Urinary bladder (tissue), 4 donors: ENCODE measurements around the gene GLI3. TPM values are rescaled to one million over a fixed set of nuclear protein-coding genes. Genes with fewer than 3 reads are reported as not detected.

Experiments
- DNase-seq: peaks from one replicate; pipeline ENCODE4 v3.0.0-alpha.2; 2015; ENCODE audit errors: extremely low spot score
- H3K27ac ChIP-seq: one replicate; pipeline ENCODE4 v1.5.1; 2013; ENCODE audit warnings: low read depth, mild to moderate bottlenecking, moderate library complexity
- H3K36me3 ChIP-seq: one replicate; pipeline ENCODE4 v1.6.1; 2013; ENCODE audit warnings: mild to moderate bottlenecking, moderate library complexity; ENCODE audit not compliant: insufficient read depth
- H3K4me1 ChIP-seq: one replicate; pipeline ENCODE4 v1.6.1; 2013; ENCODE audit warnings: mild to moderate bottlenecking, moderate library complexity; ENCODE audit not compliant: insufficient read depth
- H3K4me3 ChIP-seq: one replicate; pipeline ENCODE4 v1.5.1; 2013; ENCODE audit warnings: low read depth, low read length
- WGBS: extraction: QIAGEN DNeasy Blood & Tissue Kit; methylation state at CpG from one replicate; pipeline ENCODE4 v1.1.7; 2013; 5-methylcytosine and 5-hydroxymethylcytosine counted together
- polyA plus RNA-seq: library from polyadenylated mRNA; stranded (reverse); fragments of 200-250 nt; gene quantifications from one replicate; pipeline ENCODE4 v1.2.3, GENCODE V29; 2013
- total RNA-seq: library from RNA; depleted of rRNA; stranded (reverse); fragments of >200 nt; gene quantifications from one replicate; pipeline ENCODE4 v1.2.3, GENCODE V29; 2014
- donor health status: healthy with polysubstance abuse.
- donor health status: healthy.

The GLI3 gene
- total RNA-seq: 23.2 TPM
- polyA plus RNA-seq: 8.1 TPM

DNA sequence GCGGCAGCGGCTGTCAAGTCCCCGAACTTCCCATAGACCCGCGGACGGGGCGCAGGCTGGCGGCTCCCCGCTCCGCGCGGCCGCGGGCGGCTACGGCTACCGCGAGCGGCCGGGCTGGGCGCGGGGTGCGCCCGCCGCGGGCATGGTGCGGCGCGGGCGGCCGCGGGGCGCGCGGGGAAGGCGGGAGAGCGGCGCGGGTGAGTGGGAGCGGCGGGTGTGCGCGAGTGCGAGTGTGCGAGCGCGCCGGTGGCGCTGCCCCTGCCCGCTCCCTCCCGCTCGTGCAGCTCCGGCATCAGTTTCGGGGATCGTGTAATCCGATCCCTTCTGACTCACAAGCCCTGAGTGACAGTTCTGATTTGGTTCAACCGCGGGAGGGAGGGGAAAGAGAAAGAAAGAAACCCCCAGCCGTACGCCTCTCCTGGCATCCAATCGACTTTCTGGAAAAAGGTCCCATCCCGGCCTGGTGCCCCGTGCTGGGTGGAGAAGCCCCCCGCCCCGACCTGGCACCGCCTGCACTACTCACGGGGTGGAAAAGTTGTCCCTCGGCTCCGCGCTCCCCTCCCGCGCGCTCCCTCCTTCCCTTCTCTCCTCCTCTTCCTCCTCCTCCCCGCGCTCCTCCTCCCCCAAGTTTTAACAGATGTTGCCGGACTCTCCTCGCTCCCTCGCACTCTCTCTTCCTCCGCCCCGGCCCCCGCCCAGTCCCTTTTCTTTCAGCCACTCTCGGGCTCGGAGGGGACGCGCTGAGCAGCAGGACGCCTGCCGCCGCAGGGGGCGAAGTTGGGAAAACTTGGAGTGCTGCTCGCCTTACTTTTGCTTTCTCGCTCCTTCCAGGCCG is at the start of gene GLI3:
Gene GLI3, minus strand, starts transcription at position 234 of the 835 bp plus-strand sequence. CDS start 13,956 bp downstream, outside the sequence.
- DNase-seq: peak; percentile 92
- Histone ChIP-seq H3K4me3 (peak within 1 kb of the TSS; percentile 78), H3K27ac (peak within 1 kb of the TSS; percentile 94), H3K4me1 (no peaks in the 10 kb centered on the region), H3K36me3 (no peaks in the 10 kb centered on the region)
- WGBS: under 1% methylated on average over 92 of the region's 92 CpGs

DNA sequence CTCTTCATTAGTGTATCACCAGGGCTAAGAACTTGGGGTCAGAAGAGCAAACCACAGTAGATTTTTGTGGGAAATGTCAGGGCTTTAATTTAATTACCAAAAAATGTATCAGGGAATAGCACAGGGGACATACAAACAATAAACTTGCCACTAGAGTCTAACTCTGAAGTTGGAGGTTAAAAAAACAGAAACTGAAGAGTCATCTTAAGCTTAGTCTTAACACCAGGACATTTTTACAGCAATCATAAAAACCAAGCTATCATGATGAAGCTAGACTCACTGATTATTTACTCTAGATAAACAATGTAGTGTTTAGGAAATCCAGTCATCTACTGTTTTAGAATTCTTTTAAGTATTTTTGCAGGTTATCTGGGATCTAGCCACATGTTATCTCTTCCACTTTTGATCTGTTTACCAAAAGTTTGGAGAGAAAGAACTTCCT is 48.4 kb upstream of the GLI3 start:
- Histone ChIP-seq H3K27ac (no peak overlapping the region), H3K36me3 (no peaks in the 10 kb centered on the region), H3K4me1 (no peaks in the 10 kb centered on the region), H3K4me3 (no peak overlapping the region)
- no peak for DNase-seq

DNA sequence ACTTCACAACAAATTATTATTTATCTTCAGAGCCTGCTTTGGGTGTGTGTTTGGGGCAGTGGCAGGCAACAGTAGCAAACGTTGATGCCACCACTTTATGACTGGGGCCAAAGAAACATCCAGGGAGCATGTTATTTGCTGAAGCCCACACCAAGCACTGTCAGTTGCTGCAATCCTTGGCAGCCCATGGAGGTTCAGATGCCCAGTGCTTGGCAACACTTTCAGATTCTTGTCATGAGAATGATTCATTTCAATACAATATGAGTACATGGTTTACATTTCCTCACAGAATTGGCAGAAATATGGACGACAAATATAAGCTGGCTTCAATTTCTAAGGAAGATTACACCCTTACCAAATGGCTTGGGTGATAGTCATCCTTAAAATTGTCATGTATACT is 46.5 kb upstream of the GLI3 start:
- Histone ChIP-seq H3K36me3 (no peaks in the 10 kb centered on the region), H3K27ac (no peak overlapping the region), H3K4me1 (no peaks in the 10 kb centered on the region), H3K4me3 (no peak overlapping the region)
- DNase-seq: no peak
- WGBS: 31% methylated on average over 2 of the region's 2 CpGs

DNA sequence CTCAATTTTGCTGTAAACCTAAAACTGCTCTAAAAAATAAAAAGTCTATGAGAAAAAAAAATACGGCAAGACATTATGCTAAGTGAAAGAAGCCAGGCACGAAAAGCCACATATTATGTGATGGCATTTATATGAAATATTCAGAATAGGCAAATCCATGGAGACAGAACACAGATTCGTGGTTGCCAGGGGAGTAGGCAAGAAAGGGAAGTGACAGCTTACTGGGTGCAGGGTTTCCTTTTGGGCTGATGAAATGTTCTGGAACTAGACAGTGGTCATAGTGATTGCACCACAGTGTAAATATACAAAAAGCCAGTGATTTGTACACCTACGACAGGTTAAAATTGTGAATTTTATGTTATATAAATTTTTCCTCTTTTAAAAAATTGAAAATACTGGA is 41.3 kb upstream of the GLI3 start:
- no peak for DNase-seq
- Histone ChIP-seq H3K36me3 (no peaks in the 10 kb centered on the region), H3K4me3 (no peak overlapping the region), H3K4me1 (no peaks in the 10 kb centered on the region), H3K27ac (no peak overlapping the region)
- WGBS: 83% methylated on average over 4 of the region's 4 CpGs

DNA sequence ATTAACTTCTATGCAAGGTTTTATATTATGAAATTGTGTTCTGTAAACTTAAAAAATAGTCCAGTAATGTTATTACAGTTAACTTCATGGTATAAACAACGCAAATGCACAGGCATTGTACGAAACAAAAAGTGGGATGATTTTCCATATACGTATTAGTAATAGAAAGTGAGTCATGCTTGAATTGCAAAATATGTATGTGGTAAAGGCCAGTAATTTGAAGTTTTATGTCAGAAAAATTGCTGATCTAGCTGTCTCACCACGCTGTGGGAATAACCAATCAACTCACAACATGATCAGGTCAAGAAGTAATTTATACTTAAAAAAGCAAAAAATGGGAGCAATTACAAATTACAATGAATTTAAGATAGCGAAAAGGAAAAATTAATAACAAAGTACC is 37.0 kb upstream of the GLI3 start:
- H3K27ac ChIP-seq: no peak overlapping the region
- no peaks in the 10 kb centered on the region for H3K4me1 ChIP-seq
- no peak overlapping the region for H3K4me3 ChIP-seq
- DNase-seq: no peak
- WGBS: 82% methylated on average over 5 of the region's 5 CpGs
- H3K36me3 ChIP-seq: no peaks in the 10 kb centered on the region

DNA sequence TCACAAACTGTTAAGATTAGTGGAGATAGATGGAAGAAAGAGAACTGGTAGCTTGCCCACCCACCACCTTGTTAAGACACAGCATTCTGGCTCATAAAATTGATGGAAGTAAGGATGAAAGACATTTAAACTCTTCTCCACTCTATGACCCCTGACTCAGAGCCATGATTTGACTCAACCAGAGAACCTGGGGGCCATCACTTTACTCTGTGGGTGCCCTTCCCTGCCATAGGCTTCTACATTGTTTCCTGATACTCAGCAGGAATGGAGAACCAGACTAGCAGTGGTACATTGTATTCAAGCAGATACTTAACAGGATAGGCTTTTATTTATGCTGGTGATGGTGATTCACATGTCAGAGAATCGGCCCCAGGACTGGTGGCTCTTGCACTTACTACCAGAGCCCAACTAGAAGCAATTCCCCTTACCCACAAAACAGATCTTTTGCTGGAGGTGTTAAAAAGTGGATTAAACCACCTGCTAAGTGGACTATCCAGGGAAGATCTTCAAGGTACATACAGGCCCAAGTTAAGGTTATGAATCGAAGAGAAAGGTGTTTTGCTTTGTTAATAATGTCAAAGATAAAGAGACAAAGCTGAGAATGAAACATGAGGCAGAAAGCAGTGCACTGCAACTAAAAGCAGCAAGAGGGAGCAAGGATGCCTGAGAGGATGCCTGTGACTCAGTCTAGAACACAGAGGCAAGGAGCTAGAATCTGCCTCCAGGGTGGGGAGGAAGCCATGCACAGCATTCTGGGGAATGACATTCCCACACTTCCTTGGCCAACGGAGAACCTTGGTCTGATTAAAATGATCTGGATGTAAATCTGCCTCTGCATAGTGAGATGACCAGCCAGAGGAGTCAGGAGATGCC is 36.0 kb upstream of the GLI3 start:
- Histone ChIP-seq H3K36me3 (no peaks in the 10 kb centered on the region), H3K4me1 (no peaks in the 10 kb centered on the region), H3K27ac (no peak overlapping the region), H3K4me3 (no peak overlapping the region)
- DNase-seq: no peak
- WGBS: 61% methylated on average over 3 of the region's 3 CpGs

DNA sequence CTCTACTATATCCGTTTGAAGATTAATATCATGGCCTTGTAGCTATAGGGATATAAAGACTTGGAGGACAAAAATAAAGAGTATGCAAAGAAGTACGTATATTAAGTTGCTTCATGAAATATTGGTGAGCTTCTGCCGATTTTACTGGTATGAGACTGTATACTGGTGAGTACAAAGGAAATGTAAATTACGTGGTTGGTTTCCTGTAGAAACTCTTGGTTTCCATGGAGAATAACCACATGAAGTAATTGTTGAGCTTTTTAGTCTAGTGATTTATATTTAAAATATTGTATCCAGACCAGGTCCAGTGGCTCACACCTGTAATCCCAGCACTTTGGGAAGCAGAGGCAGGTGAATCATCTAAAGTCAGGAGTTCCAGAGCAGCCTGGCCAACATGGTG is 32.2 kb upstream of the GLI3 start:
- Histone ChIP-seq H3K27ac (no peak overlapping the region), H3K4me1 (no peaks in the 10 kb centered on the region), H3K36me3 (no peaks in the 10 kb centered on the region), H3K4me3 (no peak overlapping the region)
- 81% methylated on average over 4 of the region's 4 CpGs for WGBS
- DNase-seq: no peak

DNA sequence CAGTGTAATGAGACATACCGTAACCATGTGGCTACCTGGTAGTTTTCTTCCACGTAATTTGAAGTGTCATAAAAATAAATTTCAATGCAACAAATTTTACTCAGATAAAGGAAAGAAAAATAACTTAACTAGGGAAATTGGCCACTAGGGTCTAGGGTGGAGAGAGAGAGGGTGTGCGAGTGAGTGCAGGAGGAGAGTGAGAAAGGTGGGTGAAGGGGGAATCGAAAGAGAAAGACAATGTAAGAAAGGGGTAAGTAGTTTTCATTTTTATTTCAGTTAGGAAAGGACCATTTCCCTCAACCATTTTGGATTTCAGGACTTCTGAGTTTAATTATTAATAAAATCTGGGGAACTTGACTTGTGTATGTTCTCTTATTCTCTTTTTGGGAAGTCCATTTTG is 27.7 kb upstream of the GLI3 start:
- no peak overlapping the region for H3K27ac ChIP-seq
- no peaks in the 10 kb centered on the region for H3K4me1 ChIP-seq
- no peak overlapping the region for H3K4me3 ChIP-seq
- DNase-seq: no peak
- no peaks in the 10 kb centered on the region for H3K36me3 ChIP-seq
- WGBS: 97% methylated on average over 4 of the region's 4 CpGs

DNA sequence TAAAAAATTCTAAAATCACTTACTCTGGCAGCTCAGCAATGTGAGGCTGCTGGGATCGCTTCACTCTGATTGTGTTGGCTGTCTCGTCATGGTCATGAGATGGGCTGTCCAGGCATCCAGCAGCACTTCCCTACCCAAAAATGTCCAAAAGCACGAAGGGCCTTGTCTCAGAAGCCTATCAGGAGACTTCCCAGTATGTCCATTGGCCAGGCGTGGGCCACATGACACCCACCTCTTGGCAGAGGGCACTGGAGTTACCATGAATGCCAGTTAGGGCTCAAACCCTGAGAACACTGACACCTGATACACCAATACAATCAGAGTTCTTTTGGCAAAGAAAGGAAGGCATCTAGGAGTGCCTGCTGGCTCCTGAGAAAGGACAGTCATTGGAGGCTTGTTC is 27.0 kb upstream of the GLI3 start:
- Histone ChIP-seq H3K4me3 (no peak overlapping the region), H3K27ac (no peak overlapping the region), H3K36me3 (no peaks in the 10 kb centered on the region), H3K4me1 (no peaks in the 10 kb centered on the region)
- no peak for DNase-seq
- WGBS: 96% methylated on average over 4 of the region's 4 CpGs

DNA sequence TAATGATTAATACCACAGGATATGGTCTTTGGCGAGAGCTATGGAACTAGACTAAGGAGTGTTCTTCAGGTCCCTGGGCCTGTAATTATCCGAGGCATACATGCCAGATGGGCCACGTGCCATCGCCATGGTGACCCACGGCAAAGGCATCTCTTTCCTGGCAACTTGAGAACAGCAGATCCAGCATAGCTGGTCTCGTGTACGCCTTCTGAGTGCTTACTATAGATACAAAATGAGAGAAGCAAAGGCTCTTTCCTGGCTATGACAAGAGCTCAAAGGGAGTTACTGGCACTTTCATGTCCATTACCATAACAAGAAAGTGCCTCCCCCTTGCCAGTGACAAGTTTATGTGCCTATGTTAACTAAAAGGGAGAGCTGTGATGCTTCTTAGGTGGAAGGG is 26.0 kb upstream of the GLI3 start:
- WGBS: 48% methylated on average over 7 of the region's 7 CpGs

DNA sequence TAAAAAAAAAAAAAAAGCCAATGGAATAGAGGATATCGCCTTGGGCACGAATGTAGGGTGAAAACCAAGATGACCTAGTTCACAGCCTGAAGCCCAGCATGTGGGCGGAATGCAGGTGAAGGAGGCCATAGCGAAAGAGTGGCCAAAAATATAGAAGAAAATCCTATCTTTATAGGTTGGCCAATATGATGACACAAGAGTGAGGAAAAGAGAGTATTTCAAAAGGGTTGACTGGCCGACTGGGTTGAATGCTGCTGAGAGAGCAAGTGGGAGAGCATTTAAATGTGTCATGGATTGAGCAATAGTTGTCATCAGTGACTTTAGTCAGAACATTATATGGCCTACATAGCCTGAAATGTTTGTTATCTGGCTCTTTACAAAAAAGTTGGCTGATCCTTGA is 17.2 kb upstream of the GLI3 start:
- DNase-seq: no peak
- Histone ChIP-seq H3K27ac (no peak overlapping the region), H3K4me1 (no peaks in the 10 kb centered on the region), H3K4me3 (no peak overlapping the region), H3K36me3 (no peaks in the 10 kb centered on the region)
- 95% methylated on average over 5 of the region's 5 CpGs for WGBS

More for the DNA sequence above, 26.0 kb upstream of the GLI3 start:
- no peak overlapping the region for H3K27ac ChIP-seq
- no peaks in the 10 kb centered on the region for H3K4me1 ChIP-seq
- no peaks in the 10 kb centered on the region for H3K36me3 ChIP-seq
- H3K4me3 ChIP-seq: no peak overlapping the region
- DNase-seq: no peak

DNA sequence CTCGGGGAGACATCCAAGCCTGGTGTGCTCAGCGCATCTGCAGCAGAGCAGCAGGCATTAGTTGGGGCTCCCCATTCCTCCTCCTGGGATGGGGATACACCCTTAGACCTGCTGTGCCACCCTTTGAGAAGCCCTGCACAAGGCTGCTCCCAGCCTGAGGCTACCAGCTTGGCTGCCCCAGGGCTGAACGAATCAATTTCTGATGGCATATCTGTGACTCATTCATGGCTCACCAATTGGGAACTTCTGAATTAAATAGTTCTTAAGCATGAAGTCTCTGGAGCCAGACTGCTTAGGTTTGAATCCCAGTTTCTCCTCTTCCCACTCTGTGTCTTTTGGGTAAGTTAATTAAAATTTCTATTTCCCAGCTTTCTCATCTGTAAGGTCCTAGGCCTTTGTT is 16.3 kb upstream of the GLI3 start:
- Histone ChIP-seq H3K4me3 (no peak overlapping the region), H3K4me1 (no peaks in the 10 kb centered on the region), H3K36me3 (no peaks in the 10 kb centered on the region), H3K27ac (no peak overlapping the region)
- 95% methylated on average over 3 of the region's 3 CpGs for whole genome bisulfite sequencing
- no peak for DNase-seq

DNA sequence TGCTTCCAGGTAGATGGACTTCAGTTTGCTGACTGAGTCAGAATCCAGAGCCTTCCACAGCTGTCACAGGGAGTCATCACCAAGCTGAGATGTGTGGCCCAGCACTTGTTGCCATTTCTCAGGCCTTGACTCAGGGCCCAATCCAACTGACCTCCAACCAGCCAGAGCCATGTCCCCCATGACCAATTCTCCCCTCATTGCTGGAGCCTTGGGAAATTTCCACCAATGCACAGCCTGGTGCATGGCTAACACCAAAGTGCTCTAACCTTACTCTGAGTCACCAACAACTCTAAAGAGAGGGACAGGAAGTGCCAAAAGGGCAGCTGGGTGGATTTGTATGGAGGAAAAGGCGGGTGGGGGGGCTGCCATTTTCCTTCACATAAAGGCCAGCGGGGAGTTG is 13.4 kb upstream of the GLI3 start:
- Histone ChIP-seq H3K4me3 (no peak overlapping the region), H3K36me3 (no peaks in the 10 kb centered on the region), H3K27ac (no peak overlapping the region), H3K4me1 (no peaks in the 10 kb centered on the region)
- no peak for DNase-seq
- 92% methylated on average over 2 of the region's 2 CpGs for WGBS

DNA sequence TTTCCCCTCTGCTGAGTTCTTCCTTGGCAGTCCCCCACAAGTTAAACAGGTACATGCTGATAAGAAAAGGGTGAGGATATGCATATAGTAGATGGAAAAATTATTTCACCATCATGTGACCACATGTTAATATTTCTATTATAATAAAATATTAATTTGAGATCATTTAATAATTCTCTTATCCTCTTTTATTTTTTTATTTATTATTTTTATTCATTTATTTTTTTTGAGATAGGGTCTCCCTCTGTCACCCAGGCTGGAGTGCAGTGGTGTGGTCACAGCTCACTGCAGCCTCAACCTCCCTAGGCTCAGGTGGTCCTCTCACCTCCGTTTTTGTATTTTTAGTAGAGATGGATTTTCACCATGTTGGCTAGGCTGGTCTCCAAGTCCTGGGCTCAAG is 11.6 kb upstream of the GLI3 start:
- no peak overlapping the region for H3K4me3 ChIP-seq
- DNase-seq: no peak
- no peaks in the 10 kb centered on the region for H3K36me3 ChIP-seq
- WGBS: 96% methylated on average over 1 of the region's 1 CpG
- no peak overlapping the region for H3K27ac ChIP-seq
- no peaks in the 10 kb centered on the region for H3K4me1 ChIP-seq
